Stimulated activated CD8-positive, alpha-beta memory T cell treated with anti-CD3 and anti-CD28 coated beads, Interleukin-12 subunit alpha, Interleukin-12 subunit beta, amount 100 ng/mL, for 4 hours (primary cell): Measurements from ENCODE around the gene UNC5CL.
"Not testable (repeated sequence)": the region's sequence is repeated elsewhere in the genome, so short reads cannot be mapped to it uniquely, and the experiment has no call there.

Experiments used
- DNase-seq: peaks from one replicate; pipeline ENCODE4 v3.0.0-alpha.2; 2020; ENCODE audit warnings: low read depth

UNC5CL gene

DNA sequence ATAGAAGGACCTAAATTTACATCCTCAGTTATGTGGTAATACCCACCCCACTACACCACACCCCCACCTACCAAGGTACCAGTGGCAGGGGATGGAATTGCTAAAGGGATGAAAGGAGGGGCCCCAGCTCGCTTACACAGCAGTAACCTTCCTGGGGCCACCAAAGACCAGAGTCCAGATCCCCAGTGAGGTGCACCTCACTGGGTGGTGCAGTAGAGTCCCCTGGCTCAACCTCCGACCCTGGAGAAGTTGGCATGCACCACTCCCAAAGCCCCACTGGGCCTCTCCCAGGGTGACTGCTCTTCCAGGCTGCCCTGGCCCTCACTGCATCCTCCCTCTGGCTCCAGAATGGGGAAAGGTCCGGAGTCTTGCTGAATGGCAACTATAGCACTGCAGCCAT lies 816 bp downstream of the UNC5CL start:
- DNase-seq, result no peak

DNA sequence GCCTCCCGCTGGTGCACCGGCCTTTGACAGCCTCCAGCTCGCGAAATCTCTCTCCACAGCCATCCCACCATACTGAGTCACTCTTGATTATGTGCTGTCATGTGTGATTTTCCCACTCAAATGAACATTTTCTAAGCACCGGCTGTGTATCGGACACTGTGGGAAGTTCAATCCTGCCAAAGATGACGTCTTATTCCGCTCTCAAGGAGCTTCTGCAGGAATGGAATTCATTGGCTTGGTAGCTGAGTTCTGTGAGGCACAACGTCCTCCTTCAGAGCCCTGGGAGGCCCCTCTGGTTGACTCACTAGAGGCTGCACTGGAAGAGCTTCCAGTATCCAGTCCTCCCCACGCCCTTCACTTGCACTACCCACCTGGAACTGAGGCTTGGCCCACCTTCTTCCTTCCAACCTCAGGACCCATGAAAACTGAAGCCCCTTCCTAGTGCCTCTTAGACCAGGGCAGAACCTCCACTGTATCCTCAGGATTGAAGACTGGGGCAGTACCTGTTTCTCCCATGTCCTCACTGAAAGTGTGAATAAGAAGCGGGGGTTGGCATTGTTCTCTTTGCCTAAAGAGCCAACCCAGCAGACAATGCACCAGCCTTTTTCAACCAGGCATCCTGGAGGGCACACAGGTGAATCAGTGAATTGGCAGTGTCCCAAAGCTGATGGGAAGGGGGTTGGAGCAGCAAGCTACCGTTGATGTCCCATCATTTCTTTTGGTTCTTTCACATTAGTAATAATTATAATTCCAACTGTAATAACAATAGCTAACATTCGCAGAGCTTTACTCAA lies 1.7 kb downstream of the UNC5CL start:
- DNase-seq, result no peak

DNA sequence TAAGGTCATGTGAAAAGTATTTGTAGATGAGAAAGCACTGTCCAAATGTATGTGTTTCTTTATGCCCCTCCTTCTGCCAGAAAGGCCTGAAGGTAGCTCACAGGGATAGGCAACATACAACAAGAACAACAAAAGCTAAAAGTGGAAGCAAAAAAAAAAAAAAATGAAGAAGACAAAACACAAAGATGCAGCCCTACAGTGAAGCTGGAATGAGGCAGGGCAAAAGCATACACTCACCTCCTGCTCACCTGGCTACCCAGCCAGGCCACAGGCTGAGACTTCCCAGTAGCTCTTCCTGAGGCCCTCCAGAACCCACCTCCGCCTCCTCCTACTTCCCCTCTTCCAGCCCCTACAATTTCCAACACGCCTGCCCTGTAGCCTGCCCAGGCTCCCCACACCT lies 2.4 kb downstream of the UNC5CL start:
- DNase-seq, result no peak

DNA sequence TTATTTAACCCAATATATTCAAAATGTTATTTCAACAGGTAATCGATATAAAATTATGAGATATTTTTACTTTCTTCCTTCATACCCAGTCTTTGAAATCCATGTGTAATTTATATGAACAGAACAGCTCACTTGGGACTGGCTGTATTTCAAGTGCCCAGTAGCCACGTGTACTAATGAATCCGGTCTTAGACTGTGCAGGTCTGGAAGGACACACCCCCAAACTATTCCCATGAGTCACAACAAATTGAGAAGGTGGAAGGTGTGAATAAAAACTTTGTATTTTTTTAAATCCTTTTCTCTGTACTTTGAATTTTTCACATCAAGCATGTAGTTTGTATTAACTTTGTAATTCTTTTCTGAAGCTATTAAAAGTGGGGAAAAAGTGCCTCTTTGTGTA lies 2.8 kb downstream of the UNC5CL start:
- DNase-seq, result no peak

DNA sequence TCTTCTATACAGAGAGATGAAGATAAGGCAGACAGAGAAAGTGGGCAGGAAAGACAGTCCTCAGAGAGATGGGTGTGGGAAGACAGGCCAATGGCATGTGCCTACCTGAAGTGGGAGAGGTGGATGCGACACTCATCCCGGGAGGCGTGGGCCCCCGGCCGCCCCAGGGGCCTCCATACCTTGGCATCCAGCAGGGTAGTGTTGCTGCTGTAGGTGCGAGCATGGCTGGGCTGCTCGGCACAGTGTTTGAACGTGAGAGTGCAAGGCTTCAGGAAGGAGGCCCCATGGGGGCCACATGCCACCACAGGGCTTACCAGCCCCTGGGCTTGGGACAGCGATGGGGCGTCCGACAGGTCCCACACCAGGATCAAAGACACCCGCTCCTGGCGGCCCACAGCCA lies 5.2 kb downstream of the UNC5CL start:
- DNase-seq, result no peak

DNA sequence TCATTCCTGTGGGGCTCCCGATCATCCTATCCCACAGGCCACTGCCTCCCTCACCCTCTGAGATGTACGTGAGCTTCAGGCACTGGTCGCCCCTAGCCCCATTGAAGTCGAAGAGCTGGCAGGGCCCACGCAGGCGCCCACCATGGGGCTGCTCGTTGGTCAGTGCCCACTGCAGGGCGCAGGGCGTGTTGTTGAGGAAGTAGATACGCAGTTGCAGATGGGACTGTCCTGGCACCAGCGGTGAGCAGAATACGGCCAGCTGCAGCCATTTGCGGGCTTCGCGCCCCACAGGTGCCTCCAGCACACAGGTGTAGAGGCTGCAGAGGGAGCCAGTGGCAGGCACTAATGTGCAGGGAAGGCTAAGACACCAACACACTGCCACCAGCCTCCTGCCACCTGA lies 6.2 kb downstream of the UNC5CL start:
- no peak for DNase-seq

DNA sequence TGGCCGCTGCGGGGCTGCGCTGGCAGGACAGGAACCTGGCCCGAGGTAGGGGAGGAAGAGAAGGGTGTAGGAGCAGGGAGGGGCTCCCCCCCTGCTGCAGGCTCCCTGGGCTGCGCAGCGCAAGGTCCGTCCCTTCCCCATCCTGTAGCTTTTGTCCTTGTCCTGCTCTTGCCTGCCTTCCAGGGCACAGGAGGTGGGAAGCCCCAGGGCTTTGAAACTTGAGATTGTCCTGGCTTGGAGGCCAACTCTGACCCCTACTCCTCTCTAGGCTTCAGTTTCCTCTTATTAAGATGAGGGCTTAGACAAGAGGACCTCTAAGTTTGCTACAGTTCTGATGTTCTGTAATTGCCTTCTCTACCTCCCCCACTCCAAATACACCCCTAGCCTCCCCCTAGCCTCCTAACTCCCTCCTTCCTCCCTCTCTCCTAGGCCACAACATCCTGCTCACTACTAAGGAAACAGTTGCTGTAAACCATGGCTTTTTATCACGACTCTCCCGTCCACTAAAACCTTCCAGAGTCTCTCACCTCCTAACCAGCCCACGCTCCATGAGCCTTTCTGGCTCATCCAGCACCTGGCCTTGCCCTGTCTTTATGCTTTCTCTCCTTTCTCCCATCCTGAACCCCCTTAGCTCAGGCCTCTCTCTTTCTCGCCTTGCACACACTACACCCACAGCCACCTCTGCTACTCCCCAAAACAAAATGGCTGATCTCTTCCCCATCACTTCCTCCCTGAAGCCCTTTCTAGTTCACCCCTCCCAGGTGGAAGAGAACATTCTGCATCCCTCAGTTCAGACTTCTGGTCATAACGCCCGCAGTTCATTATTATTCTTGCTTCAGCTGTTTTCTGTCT lies 10.2 kb downstream of the UNC5CL start:
- no peak for DNase-seq

DNA sequence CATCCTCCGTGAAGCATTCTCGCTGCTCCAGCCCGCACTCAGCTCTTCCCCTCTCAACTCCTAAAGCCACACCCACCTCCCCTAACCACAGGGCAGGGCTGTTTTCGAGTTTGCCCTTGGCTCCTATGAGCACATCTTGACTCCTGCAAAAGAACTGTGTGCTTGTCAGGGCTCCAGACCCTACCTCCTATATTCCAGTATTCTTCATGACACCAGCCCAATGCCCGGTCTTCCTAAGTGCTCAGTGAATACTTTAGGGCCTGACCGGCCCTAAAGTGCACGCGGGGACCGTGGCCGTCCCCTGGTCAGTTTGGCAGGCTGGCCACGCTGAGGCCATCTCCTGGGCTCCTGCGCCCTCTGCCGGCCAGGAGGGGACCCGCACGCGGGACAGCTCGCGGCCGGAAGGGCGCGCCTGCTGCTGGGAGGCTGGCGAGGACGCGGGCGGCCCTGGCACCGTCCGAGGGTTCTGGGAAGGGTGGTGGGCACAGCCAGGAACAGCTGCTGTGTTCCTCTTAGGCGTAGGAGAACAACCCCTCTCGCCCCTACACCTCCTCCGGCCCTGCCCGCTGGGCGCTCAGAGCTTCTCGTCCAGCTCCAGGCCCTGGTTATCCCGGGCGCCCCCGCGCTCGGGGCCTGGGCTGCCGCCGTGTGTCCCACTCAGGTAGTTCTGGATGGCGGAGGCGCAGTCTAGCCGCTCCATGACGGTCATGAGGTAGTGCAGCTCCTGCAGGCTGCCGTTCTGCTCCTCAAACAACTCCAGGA lies 11.0 kb downstream of the UNC5CL start:
- peak; percentile 46 for DNase-seq

DNA sequence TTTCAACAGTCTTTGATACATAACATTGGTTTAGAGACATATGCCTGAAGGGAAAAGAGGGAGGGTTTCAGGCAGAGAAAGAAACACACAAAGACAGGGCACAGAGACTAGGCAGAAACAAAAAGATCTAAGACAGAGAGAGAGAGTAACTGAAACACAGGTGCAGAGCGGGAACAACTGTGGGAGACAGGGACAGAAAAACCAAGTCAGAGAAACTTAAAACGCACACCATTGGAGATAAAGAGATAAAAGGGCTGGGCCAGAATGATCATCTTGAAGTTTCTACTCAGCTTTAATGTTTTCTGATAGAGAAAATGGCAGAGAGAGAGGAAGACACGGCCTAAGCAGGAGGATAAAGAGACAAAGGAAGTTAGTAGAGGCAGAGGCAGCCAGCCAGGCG lies 11.8 kb downstream of the UNC5CL start:
- DNase-seq, result no peak

DNA sequence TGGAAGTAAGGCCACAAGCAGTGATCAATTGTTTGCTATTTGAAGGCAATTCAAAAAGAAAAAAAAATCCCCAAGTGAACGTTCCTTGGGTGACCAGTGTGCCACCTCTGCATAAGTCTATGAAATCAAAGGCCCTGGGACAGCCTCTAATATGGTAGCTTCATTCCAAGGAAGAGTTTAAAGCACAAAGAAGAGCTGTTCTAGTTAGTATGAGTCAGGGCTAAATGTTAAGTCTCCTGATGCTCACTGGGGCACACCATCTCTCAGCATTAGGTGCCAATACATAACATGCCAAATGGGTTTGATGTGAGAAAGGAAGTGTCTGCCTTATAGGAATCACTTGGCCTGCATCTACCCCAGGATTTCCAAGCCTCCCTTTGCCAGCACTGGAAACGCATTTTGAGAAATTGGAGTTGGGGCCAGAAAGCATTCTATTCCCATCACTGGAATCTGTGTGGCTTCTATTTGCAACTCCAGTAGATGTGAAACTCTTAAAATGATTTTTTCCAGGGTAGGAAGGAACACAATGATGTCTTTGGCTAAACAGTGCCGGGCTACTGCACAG lies 13.0 kb downstream of the UNC5CL start:
- DNase-seq, result no peak

DNA sequence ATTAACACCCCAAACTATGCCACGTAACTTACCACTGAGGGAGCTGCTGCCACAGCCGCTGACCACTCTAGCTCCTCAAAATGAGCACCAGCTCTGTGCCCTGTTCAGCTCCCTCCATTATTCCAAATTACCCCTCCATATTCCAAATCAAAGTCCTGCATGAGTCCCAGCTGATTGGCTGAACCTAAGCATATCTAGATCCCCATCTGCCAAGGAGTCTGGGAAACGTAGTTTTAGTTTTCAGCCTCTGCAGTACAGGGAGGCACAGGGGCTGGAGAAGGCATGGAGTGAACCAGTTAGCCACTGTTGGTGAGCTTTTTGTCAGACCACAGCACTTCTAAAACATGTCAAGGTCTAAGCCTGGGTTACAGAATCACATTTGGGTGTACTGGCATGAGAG lies 15.9 kb downstream of the UNC5CL start:
- no peak for DNase-seq

DNA sequence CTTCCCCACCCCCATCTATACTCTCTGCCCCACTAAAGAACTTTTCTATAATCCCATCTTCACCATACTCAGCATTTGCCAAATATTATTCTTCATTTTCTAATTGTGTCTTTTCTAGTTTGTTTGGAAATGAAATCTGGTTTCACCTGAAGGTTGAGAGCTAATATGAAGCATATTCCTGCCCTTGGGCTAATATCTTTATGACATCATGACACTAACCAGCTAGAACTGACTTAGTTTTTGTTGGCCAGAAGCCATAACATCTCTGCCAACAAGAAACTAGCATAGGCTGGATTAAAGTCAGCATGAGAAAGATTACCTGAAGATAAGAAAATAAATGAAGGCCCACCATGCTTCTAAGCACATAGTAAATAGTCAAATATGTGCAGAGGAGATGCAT lies 16.7 kb downstream of the UNC5CL start:
- no peak for DNase-seq

DNA sequence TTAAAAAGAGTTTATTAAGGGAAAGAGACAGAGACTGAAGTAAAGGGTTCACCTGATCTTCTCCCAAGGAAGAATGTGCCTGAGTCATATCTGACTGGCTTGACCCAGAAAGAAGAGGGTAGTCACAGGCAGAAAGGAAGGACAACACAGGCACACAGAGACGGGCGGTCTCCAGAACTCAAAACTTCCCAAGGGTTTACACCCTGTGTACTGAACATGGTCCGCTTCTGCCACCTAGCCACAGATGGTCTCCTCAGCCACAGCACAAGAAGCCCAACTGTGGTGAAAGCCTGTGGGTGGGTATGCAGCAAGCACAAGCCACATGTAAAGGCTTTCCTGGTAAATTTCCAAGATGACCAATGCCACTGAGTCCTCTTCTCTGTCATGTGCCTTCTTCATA lies 17.2 kb downstream of the UNC5CL start:
- DNase-seq, result no peak

DNA sequence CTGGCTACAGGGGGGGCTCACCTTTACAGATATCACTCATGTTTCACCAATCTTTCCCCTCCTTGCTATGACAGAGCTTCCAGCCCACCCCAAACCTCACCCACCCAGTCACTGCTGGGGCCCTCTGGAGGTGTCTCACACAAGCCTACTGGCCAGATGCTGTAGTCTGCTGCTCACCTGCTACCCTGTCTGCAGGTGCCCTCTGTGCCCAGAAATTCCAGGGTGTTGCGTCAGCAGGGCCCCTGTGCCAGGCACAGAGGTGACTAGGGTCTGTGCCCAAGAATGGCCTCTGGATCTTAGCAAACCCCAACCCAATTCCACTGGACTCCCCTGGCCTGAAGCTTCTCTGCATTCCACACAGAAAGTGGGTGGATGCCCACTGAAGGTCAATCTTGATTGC lies 21.4 kb downstream of the UNC5CL start:
- no peak for DNase-seq

DNA sequence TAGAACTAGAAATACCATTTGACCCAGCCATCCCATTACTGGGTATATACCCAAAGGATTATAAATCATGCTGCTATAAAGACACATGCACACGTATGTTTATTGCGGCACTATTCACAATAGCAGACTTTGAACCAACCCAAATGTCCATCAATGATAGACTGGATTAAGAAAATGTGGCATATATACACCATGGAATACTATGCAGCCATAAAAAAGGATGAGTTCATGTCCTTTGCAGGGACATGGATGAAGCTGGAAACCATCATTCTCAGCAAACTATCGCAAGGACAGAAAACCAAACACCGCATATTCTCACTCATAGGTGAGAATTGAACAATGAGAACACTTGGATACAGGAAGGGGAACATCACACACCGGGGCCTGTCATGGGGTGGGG lies 23.2 kb downstream of the UNC5CL start:
- DNase-seq, result not testable (repeated sequence)

DNA sequence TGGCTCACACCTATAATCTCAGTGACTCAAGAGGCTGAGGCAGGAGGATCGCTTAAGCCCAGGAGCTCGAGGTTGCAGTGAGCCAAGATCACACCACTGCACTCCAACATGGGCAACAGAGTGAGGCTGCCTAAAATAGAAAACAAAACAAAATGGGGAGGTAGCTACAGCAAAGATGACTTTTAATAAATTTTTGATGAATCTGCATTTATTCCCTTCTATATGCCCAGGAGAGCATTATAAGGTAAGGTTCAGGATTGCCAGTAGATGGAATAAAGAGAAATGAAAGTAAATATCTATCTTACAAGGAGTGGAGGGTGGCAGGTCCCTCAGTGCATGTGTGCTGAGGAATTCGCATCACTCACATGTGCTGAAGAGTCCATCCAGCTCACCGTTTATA lies 24.2 kb downstream of the UNC5CL start:
- no peak for DNase-seq

DNA sequence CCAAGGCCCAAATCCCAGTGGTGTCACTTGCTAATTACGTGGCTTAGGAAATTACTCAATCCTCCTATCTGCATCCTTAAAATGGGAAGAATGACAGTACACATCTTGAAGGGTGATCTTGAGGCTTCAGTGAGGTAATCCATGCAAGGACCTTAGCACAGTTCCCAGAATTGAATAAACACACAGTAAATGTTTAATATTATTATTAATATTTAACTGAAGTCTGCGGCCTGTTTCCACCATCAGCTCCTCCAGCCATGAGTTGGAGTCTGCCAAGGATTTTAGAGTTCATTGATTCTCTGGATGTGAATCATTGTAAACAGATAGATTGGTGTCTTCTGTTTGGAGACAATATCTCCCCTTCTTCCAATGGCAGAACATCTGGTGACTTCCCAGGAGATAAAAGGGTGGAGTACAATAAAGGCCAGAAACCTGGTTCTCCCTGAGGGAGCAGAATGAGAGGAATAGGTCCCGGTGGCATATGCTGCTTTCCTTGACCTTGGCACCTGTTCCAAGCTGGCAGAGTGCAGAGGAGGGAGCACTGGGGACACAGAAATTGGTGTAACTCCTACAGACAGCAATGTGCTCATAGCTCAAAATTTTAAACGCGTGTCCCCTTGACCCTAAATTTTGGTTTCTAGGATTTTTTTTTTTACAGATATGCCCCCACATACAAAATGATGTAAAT lies 25.4 kb downstream of the UNC5CL start:
- no peak for DNase-seq

DNA sequence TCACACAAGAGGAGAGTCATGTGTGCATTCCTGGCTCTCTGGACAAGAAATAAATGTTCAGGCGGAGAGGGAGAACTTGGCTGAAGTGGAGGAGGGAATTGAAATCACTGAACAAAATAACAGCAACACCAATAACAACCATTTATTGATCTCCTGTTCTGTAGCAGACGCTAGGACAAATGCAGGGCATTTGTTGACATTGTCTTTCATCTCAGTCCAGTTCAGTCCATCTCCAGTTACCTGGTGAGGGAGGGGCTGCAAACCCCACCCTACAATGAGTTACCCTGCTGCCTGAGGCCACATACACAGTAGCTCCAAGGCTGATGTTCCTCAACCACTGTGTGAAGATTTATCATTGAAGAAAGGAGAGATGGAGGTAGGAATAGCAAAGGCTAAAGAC lies 27.3 kb downstream of the UNC5CL start:
- no peak for DNase-seq

DNA sequence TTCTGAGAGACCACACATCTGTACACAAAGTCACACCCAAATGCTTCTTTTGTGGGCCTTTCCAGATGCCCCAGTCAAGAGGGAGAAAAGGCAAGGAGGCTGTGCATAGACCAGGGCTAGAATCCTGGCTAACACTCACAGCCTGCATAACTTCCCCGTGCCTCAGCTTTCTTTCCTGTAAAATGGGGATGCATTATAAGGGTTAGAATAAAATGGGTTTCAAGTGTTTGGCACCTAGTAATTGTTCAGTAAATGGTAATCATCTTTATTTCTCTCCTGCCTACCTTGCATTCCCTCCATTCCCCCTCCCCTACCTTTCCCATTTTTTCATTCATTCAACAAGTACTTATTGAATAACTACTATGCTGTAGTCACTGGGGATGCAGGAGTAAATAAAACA lies 29.4 kb downstream of the UNC5CL start:
- DNase-seq, result no peak

DNA sequence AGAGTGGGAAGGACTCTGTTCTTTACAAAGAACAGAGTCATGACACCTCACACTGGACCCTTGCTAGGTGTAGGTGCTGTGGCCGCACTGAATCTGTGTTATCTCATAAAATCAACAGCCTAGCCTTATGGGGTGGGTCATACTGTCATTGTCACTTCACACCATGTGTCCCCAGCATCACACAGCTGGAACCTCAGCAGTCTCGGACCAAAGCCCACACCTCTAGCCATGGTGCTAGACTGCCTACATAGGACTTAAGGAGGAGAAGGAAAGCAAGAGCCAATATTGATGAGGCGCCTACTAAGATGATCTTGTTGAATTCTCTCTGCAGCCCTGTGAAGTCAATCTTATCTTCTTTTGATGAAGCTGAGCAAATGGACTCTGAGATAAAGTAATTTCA lies 31.0 kb downstream of the UNC5CL start:
- no peak for DNase-seq

DNA sequence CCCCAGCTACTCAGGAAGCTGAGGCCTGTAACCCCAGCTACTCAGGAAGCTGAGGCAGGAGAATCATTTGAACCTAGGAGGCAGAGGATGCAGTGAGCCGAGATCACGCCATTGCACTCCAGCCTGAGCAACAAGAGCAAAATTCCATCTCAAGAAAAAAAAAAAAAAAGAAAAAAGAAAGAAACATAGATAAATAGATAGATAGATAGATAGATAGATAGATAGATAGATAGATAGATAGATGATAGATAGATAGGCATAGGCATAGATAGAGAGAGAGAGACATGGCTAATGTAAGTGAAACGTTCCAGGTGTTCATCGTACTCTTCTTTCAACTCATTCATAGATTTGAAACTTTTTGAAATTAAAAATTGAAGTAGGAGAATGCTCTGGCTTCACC lies 32.0 kb downstream of the UNC5CL start:
- DNase-seq, result not testable (repeated sequence)

DNA sequence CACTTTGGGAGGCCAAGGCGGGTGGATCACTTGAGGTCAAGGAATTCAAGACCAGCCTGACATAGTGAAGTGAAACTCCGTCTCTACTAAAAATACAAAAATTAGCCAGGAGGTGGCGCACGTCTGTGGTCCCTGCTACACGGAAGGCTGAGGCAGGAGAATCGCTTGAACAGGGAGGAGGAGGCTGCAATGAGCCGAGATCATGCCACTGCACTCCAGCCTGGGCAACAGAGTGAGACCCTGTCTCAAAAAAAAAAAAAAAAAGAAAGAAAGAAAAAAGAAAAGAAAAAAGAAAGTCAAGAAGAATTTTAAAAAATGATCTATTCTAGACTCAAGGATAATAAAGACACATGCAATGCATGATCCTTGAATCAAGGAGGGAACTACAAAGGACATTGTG lies 32.8 kb downstream of the UNC5CL start:
- peak; percentile 5 for DNase-seq
